ENCODE data around the gene TCP11L1.

DNA sequence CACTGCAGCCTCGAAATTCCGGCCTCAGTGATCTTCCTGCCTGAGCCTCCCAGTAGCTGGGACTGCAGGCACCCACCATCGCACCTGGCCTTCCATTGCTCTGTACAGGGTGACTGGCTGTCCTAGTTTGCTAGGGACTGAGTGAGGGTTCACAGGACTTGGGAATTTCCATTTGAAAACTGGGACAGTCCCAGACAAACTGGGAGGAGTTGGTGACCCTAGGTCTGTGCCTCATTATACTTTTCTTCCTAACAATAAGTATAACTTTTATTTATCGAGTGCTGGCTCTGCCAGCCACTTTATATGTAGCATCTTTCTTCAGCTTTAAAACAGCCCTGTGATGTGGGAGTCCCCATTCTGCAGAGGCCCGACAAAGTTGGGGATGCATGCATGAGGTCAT is 25.5 kb downstream of the TCP11L1 start:
- TF ChIP-seq CTCF (IDR thresholded peaks at IDR 0.05) (no peak), POLR2A (IDR thresholded peaks at IDR 0.05) (no peak)
